ENCODE measurements around the gene CACFD1.

- TF ChIP-seq GATA2 (IDR thresholded peaks at IDR 0.05; ENCODE audit: low read depth, low read length) (no peak), GATA3 (IDR thresholded peaks at IDR 0.05; ENCODE audit: low read depth, low read length) (no peak)
These were observed 56.0 kb downstream of the CACFD1 start for GRCh38 chr9:133515615-133516255.

Measured in SH-SY5Y (cell line).